Measurements from ENCODE around the gene RAP2A. TPM values are rescaled to one million over a fixed set of nuclear protein-coding genes. Genes with fewer than 3 reads are reported as not detected.

The RAP2A gene
- total and polyA plus RNA-seq, 2 experiments from 2014 or later, result 12.1 to 41.9 TPM

GRCh38 chr13:97459215-97459777, 25.3 kb downstream of the RAP2A start:
- Histone ChIP-seq H3K79me2 (peaks cover 77% of the 10 kb centered on the region), H3K27ac (no peak overlapping the region), H3K4me1 (ENCODE audit: insufficient read depth) (no peaks in the 10 kb centered on the region), H3K27me3 (no peaks in the 10 kb centered on the region), H2AFZ (no peak overlapping the region), H3K9me3 (ENCODE audit: low read depth) (peaks cover 4% of the 10 kb centered on the region), H3K36me3 (replicated peaks; ENCODE audit: insufficient read depth, low read depth) (no peaks in the 10 kb centered on the region), H3K4me2 (no peak overlapping the region), H3K4me3 (no peak overlapping the region), H3K9me2 (replicated peaks; ENCODE audit: insufficient read depth) (no peaks in the 10 kb centered on the region), H4K20me1 (ENCODE audit: insufficient read depth, poor library complexity, severe bottlenecking) (no peaks in the 10 kb centered on the region)
- no peak for DNase-seq (ENCODE audit: low spot score)
- WGBS (ENCODE audit: low lambda C conversion rate, missing lambda C conversion rate), result 87% methylated on average over 4 of the region's 4 CpGs
- TF ChIP-seq EZH2 (IDR thresholded peaks at IDR 0.05; ENCODE audit: borderline replicate concordance) (no peak), EZH2phosphoT487 (IDR thresholded peaks at IDR 0.05; ENCODE audit: low read depth, severe bottlenecking, unreplicated experiment) (no peak), CTCF (IDR thresholded peaks at IDR 0.05; ENCODE audit: poor library complexity) (no peak)

- 72% methylated on average over 7 of the region's 7 CpGs for WGBS (ENCODE audit: low lambda C conversion rate, missing lambda C conversion rate)
- Histone ChIP-seq H3K27ac (peak overlapping the region; percentile 1), H3K4me3 (no peak overlapping the region), H3K9me2 (replicated peaks; ENCODE audit: insufficient read depth) (no peaks in the 10 kb centered on the region), H4K20me1 (ENCODE audit: insufficient read depth, poor library complexity, severe bottlenecking) (no peaks in the 10 kb centered on the region), H2AFZ (no peak overlapping the region), H3K9me3 (ENCODE audit: low read depth) (no peaks in the 10 kb centered on the region), H3K4me2 (peak overlapping the region; percentile 24), H3K79me2 (peaks cover 68% of the 10 kb centered on the region), H3K36me3 (replicated peaks; ENCODE audit: insufficient read depth, low read depth) (no peaks in the 10 kb centered on the region), H3K27me3 (no peaks in the 10 kb centered on the region), H3K4me1 (ENCODE audit: insufficient read depth) (no peaks in the 10 kb centered on the region)
- TF ChIP-seq EZH2 (IDR thresholded peaks at IDR 0.05; ENCODE audit: borderline replicate concordance), result no peak
- TF ChIP-seq EZH2phosphoT487 (IDR thresholded peaks at IDR 0.05; ENCODE audit: low read depth, severe bottlenecking, unreplicated experiment), result no peak
- TF ChIP-seq CTCF (IDR thresholded peaks at IDR 0.05; ENCODE audit: poor library complexity), result no peak
- no peak for DNase-seq (ENCODE audit: low spot score)
These were observed 26.2 kb downstream of the RAP2A start for GRCh38 chr13:97460004-97460775.

- no peaks in the 10 kb centered on the region for H3K4me1 ChIP-seq (ENCODE audit: insufficient read depth)
- no peak overlapping the region for H2AFZ ChIP-seq
- no peaks in the 10 kb centered on the region for H3K9me2 ChIP-seq (replicated peaks; ENCODE audit: insufficient read depth)
- no peaks in the 10 kb centered on the region for H4K20me1 ChIP-seq (ENCODE audit: insufficient read depth, poor library complexity, severe bottlenecking)
- peak overlapping the region; percentile 1 for H3K27ac ChIP-seq
- H3K9me3 ChIP-seq (ENCODE audit: low read depth), result no peaks in the 10 kb centered on the region
- H3K79me2 ChIP-seq, result peaks cover 62% of the 10 kb centered on the region
- H3K4me3 ChIP-seq, result no peak overlapping the region
- H3K36me3 ChIP-seq (replicated peaks; ENCODE audit: insufficient read depth, low read depth), result no peaks in the 10 kb centered on the region
- no peak overlapping the region for H3K4me2 ChIP-seq
- TF ChIP-seq EZH2 (IDR thresholded peaks at IDR 0.05; ENCODE audit: borderline replicate concordance), result no peak
- TF ChIP-seq EZH2phosphoT487 (IDR thresholded peaks at IDR 0.05; ENCODE audit: low read depth, severe bottlenecking, unreplicated experiment), result no peak
- no peak for TF ChIP-seq CTCF (IDR thresholded peaks at IDR 0.05; ENCODE audit: poor library complexity)
- no peak for DNase-seq (ENCODE audit: low spot score)
- H3K27me3 ChIP-seq, result no peaks in the 10 kb centered on the region
- WGBS (ENCODE audit: low lambda C conversion rate, missing lambda C conversion rate), result 85% methylated on average over 2 of the region's 2 CpGs
These were observed 26.9 kb downstream of the RAP2A start for GRCh38 chr13:97460853-97461252.

All from hepatocyte (in vitro differentiated cells).